ENCODE measurements around the gene WWOX.

The WWOX gene

DNA sequence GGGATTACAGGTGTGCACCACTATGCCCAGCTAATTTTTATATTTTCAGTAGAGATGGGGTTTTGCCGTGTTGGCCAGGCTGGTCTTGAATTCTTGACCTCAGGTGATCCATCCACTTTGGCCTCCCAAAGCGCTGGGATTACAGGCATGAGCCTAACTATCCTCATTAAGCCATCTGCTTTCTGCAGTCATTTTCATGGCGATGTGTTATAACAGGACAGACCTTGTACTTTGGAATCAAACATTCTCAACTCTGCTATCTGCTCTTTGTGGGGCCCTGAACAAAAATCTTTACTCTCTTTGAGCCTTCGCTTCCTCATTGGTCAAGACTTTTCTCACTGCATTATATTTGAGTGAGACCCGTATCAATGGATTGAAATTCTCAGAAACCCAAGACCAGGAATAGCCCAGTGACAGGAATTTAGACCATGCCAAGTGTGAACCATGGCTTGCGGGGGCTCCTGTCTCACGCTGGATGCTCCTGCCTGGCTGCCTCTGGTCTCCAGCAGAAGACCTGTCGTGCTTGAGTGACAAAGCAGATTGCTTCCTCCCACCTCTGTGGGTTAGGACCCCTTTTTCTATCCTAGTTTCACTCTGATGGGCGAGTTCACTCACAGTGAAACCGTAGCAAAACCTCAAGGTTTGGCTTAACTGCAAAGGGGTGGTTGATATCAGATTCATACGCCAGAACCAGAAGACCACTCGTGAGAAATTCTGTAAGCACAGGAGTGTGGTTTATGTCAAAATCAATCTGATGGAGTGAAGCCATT, 982.0 kb downstream of the WWOX start:
- FAIRE-seq = no peak
- DNase-seq (ENCODE audit: insufficient read length, low spot score) = no peak

DNA sequence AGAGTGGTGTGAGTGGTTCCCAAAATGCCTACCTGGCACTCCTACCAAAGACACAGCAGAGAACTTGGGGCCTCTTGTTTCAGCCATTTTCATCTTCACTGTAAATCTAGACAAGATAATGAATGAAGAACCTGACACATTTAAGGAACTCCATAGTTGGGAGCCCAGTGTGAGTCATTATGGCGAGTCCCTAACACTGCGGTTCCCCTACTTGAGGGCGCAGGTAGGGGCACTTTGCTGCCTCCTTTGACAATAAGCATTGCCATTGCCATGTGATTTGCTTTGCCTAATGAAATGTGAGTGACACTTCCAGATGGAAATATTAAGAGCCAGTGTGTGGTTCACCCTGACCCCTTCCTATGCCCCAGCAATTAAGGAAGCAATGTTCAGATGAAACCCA, 983.5 kb downstream of the WWOX start:
- FAIRE-seq (no peak), DNase-seq (ENCODE audit: insufficient read length, low spot score) (no peak)

DNA sequence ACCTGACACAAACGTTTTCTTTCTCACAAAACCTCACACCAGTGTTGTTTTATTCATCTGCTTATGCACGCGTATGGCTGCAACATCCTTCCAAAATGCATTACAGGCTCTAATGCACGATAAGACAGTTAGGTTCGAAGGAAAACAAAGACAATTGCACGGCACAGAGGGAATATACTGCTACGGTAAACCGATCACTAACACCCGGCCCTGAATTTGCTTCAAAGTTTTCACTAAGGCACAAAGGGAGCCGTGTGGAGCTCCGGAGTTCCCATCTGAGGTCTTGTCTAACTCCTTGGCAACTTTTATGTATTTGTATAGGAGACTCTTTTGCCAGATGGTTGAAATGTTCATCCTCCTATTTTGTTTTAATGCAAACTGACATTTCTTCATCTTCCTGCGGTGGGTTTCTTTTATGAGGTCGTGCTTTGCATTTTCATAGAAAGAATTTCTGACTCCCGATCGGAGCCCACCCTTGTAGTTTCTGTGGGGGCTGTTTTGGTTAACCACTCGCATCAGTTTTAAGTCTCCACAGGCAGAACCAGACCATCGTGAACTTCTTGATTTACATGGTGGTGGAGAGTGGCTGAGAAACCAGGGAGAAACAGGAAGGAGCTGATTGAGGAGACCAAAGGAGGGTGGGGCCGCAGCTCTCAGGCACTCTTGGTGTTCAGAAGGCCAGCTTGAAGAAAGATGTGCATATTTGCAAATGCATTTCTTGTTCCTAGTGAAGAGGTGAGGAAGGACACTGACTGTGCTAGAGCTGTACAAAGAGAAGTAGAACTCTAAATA, 984.2 kb downstream of the WWOX start:
- DNase-seq (ENCODE audit: insufficient read length, low spot score) = no peak
- FAIRE-seq = no peak

DNA sequence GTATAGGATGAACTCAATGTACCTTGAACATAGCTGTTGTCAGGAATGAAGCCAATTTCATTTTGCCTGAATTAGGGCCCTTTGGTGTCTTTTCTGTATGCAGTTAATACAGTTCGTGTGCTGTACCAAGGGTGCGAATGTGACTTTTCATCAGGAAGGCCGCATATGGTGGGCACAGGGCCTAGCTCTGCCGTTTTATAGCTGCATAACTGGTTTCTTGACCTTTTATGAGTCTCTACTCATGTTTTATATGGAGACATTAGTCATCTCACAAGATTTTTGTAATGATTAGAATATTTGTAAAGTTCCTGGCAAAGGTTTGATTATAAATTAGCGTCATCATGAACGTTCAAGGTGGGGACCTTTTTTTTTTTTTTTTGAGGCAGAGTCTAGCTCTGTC, 989.5 kb downstream of the WWOX start:
- FAIRE-seq (no peak), DNase-seq (ENCODE audit: insufficient read length, low spot score) (no peak)

DNA sequence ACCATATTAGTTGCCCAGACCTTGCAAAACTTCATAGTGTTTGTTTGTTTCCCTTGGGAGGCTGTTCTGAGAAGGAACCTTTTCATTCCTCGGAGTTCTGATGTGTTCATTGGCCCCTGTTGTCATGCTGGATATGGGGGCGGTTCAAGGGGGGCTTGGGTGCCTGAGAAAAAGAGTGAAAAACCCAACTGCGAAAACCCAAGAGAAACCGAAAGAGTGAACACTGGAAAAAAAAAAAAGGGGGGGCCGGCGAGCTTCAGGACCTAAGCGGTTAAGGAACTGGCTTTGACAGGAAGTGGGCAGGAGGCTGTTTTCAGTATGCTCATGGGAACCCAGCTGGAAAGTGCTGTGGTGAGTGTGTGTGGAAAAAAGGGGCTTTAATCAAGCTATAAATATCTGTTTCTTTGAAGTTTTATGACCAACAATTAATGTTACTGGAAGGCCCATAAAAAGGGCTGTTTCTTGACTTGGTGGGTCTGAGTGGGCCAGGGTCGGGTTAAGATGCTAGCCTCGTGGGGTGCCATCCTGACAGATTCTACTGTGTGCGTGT, 990.4 kb downstream of the WWOX start:
- FAIRE-seq (no peak), DNase-seq (ENCODE audit: insufficient read length, low spot score) (no peak)

DNA sequence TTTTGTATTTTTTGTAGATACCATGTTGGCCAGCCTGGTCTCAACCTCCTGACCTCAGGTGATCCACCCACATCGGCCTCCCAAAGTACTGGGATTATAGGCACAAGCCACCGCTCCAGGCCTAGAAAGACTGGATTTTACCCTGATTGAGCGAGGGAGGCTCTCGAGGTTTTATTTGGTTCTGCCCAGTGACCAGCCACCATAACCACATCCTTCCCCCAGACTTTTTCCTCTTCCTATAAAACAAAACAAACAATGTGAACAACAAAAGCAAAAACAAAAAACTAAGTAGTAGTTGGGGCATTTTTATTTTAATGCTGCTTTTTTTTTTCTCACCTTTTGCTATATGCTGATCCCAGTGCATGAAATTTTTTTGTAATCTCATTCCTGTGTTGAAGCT, 991.5 kb downstream of the WWOX start:
- no peak for FAIRE-seq
- no peak for DNase-seq (ENCODE audit: insufficient read length, low spot score)

DNA sequence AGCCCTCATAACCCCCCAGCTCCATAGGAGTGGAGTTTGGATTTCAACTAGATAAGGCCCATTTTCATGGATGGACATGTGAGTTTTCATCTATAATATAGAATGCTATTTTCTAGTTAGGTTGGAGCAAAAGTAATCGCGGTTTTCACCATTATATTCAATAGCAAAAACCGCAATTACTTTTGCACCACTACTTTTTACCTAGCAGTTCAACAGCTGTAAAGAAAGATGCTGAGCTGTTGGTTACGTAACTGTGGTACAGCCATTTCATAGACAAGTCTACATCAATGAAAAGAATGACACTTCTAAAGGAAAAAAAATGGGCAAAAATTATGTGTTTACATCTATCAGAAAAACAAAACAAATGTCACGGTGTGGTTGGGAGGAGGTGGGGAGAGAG, 993.4 kb downstream of the WWOX start:
- DNase-seq (ENCODE audit: insufficient read length, low spot score) (no peak), FAIRE-seq (no peak)

DNA sequence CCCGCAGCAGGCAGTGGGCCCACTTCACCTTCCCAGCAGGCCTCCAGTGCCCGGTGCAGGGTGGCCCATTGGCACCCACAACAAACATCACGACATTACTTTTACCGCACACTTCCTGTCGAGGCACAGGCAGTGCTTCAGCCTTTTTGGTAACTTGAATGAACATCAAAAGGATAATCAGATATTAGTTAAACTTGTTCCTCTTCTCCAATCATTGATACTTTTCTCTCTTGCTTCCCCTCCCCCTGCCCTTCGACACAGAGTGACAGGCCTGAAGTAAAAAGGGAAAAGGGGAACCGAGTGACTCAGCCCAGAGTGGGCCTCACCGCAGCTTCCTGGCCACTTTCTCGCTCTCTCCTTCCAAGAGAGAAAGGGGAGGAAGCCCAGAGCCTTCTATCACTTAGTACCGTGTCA, 994.1 kb downstream of the WWOX start:
- DNase-seq (ENCODE audit: insufficient read length, low spot score) (no peak), FAIRE-seq (no peak)

DNA sequence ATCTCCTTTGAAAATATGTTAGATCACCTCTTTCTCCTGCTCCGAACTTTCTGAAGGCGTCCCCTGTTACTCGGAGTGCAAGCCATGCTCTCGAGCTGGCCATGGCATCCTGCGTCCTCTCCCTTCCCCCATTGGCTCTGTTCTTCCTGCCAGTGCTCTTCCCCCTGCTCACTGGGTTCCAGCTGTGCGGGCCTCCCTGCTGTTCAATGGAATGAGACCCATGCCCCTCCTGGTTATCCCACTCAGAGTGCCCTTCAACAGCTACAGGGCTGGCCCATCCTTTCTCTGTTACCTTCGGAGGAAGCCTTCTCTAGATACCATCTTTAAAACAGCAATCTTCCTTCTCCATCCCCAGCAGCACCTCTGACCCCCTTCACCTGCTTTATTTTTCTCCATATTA, 996.8 kb downstream of the WWOX start:
- no peak for FAIRE-seq
- no peak for DNase-seq (ENCODE audit: insufficient read length, low spot score)

DNA sequence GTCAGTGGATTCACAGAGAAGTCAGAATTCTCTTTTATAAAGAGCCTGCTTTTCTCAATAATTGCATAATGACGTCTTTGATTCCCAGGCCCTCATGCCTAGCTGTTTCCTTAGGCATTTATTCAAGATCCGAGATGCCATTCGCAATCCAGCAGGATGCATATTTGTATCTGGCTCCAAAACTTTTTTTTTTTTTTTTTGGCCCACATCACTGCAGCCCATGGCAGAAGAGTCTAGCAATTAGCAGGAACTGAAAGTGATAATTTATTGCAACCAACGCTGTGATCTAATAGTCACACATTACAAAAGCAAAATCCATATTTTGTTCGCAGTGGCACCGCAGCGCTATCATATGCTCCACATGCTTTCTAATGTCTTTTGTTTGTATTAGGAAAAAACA, 997.7 kb downstream of the WWOX start:
- FAIRE-seq (no peak), DNase-seq (ENCODE audit: insufficient read length, low spot score) (no peak)

DNA sequence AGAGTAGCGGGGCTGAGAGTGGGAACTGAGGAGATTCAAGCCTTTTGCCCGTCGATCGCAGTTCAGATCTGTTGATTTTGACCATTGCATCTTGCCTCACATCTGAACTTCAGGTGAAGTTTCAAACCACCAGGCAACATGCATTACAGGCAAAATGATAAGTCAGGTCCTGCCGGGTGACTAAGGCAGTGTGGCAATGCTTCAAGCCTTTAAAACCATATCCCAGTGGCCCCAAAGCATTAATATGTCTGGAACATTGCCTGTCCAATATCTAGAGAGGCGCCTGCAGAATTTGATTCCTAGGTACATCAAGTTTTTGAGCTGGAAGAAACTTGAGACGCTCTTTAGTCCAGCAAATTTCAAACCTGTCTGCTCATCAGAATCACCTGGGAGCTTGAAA, 998.3 kb downstream of the WWOX start:
- no peak for FAIRE-seq
- no peak for DNase-seq (ENCODE audit: insufficient read length, low spot score)

DNA sequence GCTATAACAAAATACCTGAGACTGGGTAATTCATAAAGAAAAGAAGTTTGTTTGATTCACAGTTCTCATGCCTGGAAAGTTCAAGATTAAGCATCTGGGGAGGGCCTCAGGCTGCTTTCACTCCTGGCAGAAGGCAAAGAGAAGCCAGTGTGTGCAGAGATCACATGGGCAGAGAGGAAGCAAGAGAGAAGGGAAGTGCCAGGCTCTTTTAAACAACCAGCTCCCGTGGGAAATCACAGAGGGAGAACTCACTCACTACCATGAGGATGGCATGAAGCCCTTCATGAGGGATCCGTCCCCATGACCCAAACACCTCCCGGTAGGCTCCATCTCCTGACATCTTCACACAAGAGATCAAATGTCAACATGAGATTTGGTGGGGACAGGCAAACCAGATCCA, 999.5 kb downstream of the WWOX start:
- FAIRE-seq (no peak), DNase-seq (ENCODE audit: insufficient read length, low spot score) (no peak)

DNA sequence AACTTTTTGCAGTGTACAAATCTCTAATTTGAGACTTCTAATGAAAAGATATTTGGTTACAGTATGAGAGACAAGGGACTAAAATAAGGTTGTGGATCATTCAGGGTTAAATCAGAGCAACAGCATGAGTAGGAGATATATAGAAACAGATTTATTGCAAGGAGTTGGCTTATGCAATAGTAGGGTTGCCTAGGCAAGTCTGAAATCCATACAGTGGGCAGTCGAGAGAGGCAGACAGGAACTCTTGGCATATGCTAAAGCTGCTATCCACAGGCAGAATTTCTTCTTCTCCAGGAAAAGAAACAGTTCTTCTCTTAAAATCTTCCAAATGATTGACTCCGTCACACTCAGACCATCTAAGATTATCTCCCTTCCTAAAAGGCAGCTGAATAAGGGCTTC, 1000.3 kb downstream of the WWOX start:
- FAIRE-seq (no peak), DNase-seq (ENCODE audit: insufficient read length, low spot score) (no peak)

DNA sequence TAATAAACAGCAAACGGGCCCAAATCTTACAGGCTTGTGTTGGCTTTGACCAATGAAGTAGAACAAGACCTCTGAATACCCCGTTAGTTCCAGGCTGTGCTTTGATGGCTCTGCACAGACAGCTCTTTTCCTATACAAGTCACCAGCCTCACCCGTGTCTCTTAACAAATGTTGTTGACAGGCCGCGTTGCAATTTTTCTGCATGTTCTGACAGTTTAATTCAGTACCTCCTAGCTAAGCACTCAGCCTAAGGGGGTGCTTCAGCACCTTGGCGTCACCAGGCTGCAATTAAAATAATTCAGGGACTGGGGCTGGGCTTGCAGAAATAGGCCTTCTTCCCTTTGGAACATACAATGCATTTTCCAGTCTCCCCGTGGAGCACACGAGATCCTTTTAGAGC, 1001.0 kb downstream of the WWOX start:
- FAIRE-seq (no peak), DNase-seq (ENCODE audit: insufficient read length, low spot score) (no peak)

DNA sequence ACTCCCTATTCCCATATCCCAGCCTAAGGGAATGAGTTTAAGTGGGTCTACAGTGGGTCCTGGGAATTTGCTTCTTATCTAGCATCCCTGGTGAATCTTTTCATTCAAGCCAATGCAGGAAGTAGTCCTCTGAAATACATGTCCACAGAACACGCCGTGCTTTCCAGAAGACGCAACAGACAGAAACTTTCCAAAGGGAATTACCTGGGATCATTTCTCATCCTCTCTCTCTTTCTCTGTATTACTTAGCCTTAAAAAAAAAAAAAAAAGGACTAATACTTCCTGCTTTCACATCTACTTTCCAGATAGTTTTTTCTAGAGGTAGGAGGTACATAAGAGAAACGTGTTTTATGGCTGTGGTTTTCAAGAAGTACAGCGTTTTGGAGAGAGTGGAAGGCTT, 1002.0 kb downstream of the WWOX start:
- DNase-seq (ENCODE audit: insufficient read length, low spot score) (no peak), FAIRE-seq (no peak)

DNA sequence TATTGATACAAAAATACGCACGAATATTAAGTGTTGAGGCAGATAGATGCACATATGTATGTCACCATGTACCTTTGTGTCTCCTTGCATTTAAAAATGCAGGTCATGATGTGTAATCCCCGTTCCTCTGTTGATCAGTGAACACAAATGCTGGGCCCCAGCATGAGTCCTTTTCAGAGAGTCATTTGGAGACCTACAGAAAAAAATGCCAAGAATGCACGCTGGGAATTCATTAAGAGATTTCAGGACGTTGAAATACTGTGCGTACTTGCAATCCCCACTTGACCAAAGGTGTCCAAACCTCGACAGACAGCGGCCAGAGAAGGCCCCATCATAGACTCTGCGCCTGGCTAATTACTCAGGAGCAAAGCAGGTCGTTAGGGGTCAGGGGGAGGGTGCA, 1005.1 kb downstream of the WWOX start:
- FAIRE-seq = no peak

DNA sequence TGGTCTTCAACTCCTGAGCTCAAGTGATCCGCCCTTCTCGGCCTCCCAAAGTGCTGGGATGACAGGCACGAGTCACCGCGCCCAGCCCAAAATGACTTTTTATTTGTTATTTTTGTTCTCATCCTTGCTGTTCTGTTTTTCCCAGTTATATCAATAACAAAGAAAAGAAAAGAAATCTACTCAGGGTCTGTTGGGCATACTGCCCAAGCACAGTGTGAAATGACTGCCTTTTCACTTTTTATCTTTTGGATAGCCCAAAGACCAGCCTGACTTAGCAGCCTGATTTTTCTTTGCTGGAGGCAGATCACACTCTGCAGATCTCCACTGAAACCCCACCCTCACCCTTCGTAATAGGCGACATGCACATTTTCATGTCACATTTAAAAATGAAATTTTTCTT, 1007.8 kb downstream of the WWOX start:
- FAIRE-seq (no peak), DNase-seq (ENCODE audit: insufficient read length, low spot score) (no peak)

More for the DNA sequence above, 1005.1 kb downstream of the WWOX start:
- no peak for DNase-seq (ENCODE audit: insufficient read length, low spot score)

DNA sequence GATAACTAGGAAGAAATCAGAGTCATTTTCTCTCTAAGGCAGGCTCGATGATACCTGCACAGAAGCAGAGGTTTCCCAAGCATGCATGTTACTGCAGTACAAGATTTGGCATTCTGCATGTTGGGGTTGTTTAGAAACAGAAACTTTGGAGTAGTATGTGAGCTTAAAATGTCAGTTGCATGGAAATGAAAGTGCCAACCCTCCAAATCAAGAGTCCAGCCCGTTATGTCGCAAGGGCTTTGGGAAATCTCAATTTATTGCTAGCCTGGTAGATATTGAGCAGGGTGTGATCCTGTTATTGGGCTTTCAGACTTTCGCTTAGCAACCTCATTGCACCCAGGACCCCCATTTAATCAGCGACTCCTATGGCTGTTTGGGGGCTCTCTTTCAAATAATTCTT, 1010.3 kb downstream of the WWOX start:
- no peak for DNase-seq (ENCODE audit: insufficient read length, low spot score)
- FAIRE-seq = no peak

DNA sequence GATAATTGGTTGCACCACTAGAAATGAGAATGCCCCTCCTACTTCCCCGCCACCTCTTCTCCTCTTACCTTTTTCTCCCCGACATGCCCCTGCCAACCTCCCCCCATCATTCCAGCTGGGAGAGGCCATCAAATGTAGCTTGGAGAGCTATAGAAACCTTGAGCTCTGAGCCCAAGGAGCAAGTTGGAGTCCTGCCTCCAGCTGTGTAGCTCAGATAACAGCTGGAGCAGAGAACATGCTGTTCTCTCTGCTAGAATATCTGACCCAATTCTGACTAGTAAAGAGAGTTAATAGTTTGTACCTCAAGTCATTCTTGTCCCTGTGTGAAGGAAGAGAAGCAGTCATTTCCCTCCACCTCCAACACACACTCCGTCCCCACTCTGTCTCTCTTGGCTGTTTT, 1010.8 kb downstream of the WWOX start:
- no peak for DNase-seq (ENCODE audit: insufficient read length, low spot score)
- FAIRE-seq = no peak

DNA sequence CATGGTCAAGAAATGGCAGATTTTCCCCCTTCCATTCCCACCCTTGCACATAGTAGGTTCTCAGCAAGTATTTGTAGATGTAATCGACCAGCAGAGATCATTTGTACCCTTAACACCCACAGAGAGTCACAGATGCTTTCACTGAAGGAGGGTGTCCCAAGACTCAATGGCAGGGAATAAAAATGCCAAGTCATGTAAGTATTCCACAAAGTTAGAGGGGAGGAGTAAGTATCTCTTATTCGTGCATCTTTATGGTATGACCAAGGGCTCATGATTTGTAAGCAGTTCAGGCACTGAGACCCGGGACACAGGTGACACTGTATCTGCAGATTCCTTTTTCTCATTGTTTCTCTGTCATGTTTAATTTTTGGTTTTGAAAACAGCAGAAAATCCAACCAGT, 1011.5 kb downstream of the WWOX start:
- no peak for DNase-seq (ENCODE audit: insufficient read length, low spot score)
- no peak for FAIRE-seq

DNA sequence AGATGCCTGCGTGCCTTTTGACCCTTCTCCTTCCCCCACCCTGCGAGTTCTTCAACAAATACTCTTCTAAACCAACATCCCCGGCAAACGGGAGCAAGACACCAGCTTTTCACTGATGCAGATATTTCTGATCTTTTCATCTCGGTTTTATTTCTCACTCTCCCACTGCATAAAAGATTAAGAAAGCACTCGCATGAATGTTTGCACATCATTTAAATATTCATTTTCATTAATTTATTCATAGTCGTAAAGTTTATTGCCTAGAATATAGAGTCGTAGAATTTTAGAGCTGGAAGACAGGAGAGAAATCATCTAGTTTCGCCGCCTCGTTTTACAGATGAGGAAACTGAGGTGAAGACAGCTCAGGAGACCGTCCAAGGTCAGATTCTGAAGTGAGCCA, 1013.0 kb downstream of the WWOX start:
- no peak for FAIRE-seq

DNA sequence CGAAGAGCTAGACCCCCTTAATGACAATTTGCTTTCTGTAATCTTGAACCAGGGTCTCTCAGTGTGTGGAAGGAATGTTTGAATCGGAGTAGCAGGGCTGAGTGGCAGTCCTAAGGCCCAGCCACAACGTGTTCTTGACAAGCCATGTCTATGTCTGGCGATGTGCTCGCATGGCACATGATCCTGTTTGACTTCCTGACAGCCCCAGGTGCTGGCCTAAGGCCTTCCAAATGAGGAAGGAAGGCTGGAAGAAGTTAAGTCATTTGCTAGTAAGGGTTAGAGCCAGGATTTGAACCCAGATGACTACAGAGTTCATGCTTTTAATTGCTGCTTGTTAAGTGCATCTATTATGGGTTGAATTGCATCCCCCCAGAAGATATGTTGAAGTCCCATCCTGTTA, 1014.4 kb downstream of the WWOX start:
- FAIRE-seq = no peak
- DNase-seq (ENCODE audit: insufficient read length, low spot score) = no peak

More for the DNA sequence above, 1013.0 kb downstream of the WWOX start:
- no peak for DNase-seq (ENCODE audit: insufficient read length, low spot score)

Data from HTR-8/SVneo (cell line).